Body of pancreas (tissue), 4 donors: ENCODE measurements around the gene BLVRA. TPM values are rescaled to one million over a fixed set of nuclear protein-coding genes. Genes with fewer than 3 reads are reported as not detected.

Experiments used
- ATAC-seq: fragments of 150-250 bp; one replicate; pipeline ENCODE4 v1.9.1; 2016
- DNase-seq, 4 donors: peaks; one replicate each; pipeline ENCODE4 v3.0.0-alpha.2; 2019
- H3K27ac ChIP-seq, 4 donors: fragments of 200-600 bp; sonication (generic); 1 replicate in 3 of 4; 2 replicates in 1 of 4; pipeline versions ENCODE4 v1.5.1 to v1.6.1; 2016 to 2019; ENCODE audit warnings: mild to moderate bottlenecking in 1 of 4, mixed read lengths in 1 of 4, moderate library complexity in 1 of 4
- H3K27me3 ChIP-seq, 2 donors: fragments of 200-600 bp; sonication (generic); one replicate each; pipeline ENCODE4 v1.6.0; 2016; ENCODE audit warnings: mild to moderate bottlenecking in 1 of 2
- H3K36me3 ChIP-seq, 2 donors: fragments of 200-600 bp; sonication (generic); replicated peaks in 1 of 2; 2 replicates each; pipeline ENCODE4 v1.5.1; 2016; ENCODE audit warnings: low read depth in 2 of 2; ENCODE audit not compliant: insufficient read depth in 1 of 2
- H3K4me1 ChIP-seq: fragments of 200-600 bp; sonication (generic); one replicate; pipeline ENCODE4 v1.6.0; 2016
- H3K4me3 ChIP-seq, 2 donors: fragments of 200-600 bp; sonication (generic); 1 replicate in 1 of 2; 2 replicates in 1 of 2; pipeline ENCODE4 v1.5.1; 2016 to 2019
- H3K9me3 ChIP-seq, 3 donors: fragments of 200-600 bp; sonication (generic); 1 replicate in 2 of 3; 2 replicates in 1 of 3; pipeline ENCODE4 v1.5.1; 2016
- CTCF ChIP-seq, 7 experiments: fragments of 450-650 bp in 4 of 7; fragments of 200-600 bp in 3 of 7; sonication (generic) in 3 of 7; IDR thresholded peaks; one replicate each; pipeline ENCODE4 v1.5.1; 2016 to 2019; ENCODE audit warnings: antibody characterized with exemption in 7 of 7
- POLR2A ChIP-seq, 3 donors: fragments of 450-650 bp; IDR thresholded peaks; one replicate each; pipeline ENCODE4 v1.6.1; 2016; ENCODE audit warnings: antibody characterized with exemption in 3 of 3, mild to moderate bottlenecking in 2 of 3
- WGBS, 2 donors: methylation state at CpG; one replicate each; pipeline ENCODE4 v1.1.5; 2017; 5-methylcytosine and 5-hydroxymethylcytosine counted together
- intact Hi-C: fragments of 100-400 bp; cut with DNase I; formaldehyde crosslinking; loops from one replicate; pipeline ENCODE4 v1.15.1; 2023
- total RNA-seq, 2 donors: library from RNA; depleted of rRNA; stranded (reverse); fragments of >200 nt; gene quantifications; one replicate each; pipeline ENCODE4 v1.1.0, GENCODE V29; 2016

Gene BLVRA
- total RNA-seq, 2 donors from 2014 or later, result 4.6 to 25.2 TPM

DNA sequence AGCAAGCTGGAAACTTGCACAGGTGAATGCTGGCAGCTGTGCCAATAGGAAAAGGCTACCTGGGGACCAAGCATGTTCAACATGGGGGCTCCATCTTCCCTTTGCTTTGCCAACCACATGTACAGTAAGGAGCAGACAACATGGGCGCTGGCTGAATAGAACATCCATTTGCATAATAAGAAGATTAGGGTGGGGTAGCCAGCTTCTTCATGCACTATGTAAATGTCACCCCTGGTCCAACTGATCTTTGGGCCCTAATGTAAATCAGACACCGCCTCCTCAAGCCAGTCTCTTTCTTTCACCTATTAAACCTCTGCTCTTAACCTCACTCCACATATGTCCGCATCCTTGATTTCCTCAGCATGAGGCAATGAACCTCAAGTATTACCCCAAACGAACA lies 84.8 kb downstream of the BLVRA start:
- no peaks in the 10 kb centered on the region for H3K36me3 ChIP-seq
- 91 to 95% methylated on average over 4 of the region's 4 CpGs for WGBS, 2 donors
- no peak overlapping the region for H3K4me3 ChIP-seq
- no peak overlapping the region for H3K27ac ChIP-seq
- H3K27me3 ChIP-seq, result no peaks in the 10 kb centered on the region
- H3K9me3 ChIP-seq, result no peaks in the 10 kb centered on the region
- no peak for ATAC-seq
- TF ChIP-seq POLR2A (IDR thresholded peaks at IDR 0.05) (no peak), CTCF (IDR thresholded peaks at IDR 0.05) (no peak)
- no peak for DNase-seq
- H3K4me1 ChIP-seq, result peaks cover 9% of the 10 kb centered on the region
- intact Hi-C loops, result loop anchor here (10.0 kb wide), 1 partner anchor 268 kb away; no protein-coding TSS in a partner anchor

DNA sequence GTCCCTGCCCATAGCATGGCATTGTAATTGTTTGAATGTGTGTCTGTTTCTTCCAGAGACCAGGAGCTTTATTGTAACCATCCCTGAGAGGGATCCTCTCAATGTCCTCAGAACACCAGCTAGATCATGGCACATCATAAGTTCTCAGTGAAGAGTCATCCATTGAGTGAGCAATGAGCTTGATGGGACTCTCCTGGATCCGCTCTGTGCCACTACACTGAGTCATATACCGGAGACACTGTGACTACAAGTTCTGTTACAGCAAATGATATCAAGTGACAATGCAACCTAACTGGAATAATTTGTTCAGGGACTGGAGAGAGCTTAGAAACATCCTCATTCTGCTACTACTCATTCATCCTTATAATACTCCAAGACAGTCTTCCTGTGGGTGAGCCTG lies 85.8 kb downstream of the BLVRA start:
- Histone ChIP-seq H3K36me3 (no peaks in the 10 kb centered on the region), H3K27me3 (no peaks in the 10 kb centered on the region), H3K4me1 (peaks cover 1% of the 10 kb centered on the region), H3K4me3 (no peak overlapping the region), H3K27ac (no peak overlapping the region), H3K9me3 (no peaks in the 10 kb centered on the region)
- TF ChIP-seq CTCF (IDR thresholded peaks at IDR 0.05) (no peak), POLR2A (IDR thresholded peaks at IDR 0.05) (no peak)
- no peak for DNase-seq
- 94 to 100% methylated on average over 2 of the region's 2 CpGs for WGBS, 2 donors
- intact Hi-C loops, result loop anchor here (10.0 kb wide), 1 partner anchor 269 kb away; no protein-coding TSS in a partner anchor
- ATAC-seq, result no peak

- Histone ChIP-seq H3K36me3 (no peaks in the 10 kb centered on the region), H3K4me1 (no peaks in the 10 kb centered on the region), H3K9me3 (no peaks in the 10 kb centered on the region), H3K4me3 (no peak overlapping the region), H3K27me3 (no peaks in the 10 kb centered on the region), H3K27ac (no peak overlapping the region)
- intact Hi-C loops, result loop anchor here (10.0 kb wide), 1 partner anchor 270 kb away; no protein-coding TSS in a partner anchor
- TF ChIP-seq POLR2A (IDR thresholded peaks at IDR 0.05) (no peak), CTCF (IDR thresholded peaks at IDR 0.05) (no peak)
- 50 to 66% methylated on average over 2 of the region's 2 CpGs for WGBS, 2 donors
- ATAC-seq (no peak), DNase-seq (no peak)
These were observed 86.2 kb downstream of the BLVRA start for GRCh38 chr7:43844662-43845061.

DNA sequence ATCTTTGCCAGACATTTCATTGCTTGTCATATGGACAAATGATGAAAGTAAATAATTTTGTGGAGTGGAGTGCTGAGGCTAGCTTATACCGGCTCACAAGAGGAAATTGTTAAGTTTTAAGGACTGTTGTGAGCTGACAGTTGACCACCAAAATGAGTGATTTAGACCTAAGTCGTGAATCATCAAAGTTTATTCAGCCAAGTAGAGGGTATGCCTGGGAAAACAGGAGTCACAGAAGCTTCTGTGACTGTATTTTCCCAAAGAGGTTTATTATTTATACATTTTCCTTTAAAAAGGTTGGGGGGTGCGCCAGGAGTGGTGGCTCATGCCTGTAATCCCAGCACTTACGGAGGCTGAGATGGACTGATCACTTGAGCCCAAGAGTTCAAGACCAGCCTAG lies 89.0 kb downstream of the BLVRA start:
- no peak for TF ChIP-seq CTCF (IDR thresholded peaks at IDR 0.05)
- TF ChIP-seq POLR2A (IDR thresholded peaks at IDR 0.05), result no peak
- WGBS, 2 donors, result 45 to 53% methylated on average over 3 to 4 of the region's 4 CpGs
- no peaks in the 10 kb centered on the region for H3K4me1 ChIP-seq
- no peak for ATAC-seq
- no peak overlapping the region for H3K4me3 ChIP-seq
- H3K9me3 ChIP-seq, result no peaks in the 10 kb centered on the region
- no peaks in the 10 kb centered on the region for H3K36me3 ChIP-seq
- DNase-seq, result no peak
- H3K27ac ChIP-seq, result no peak overlapping the region
- no peaks in the 10 kb centered on the region for H3K27me3 ChIP-seq
- intact Hi-C loops, result loop anchor here (10.0 kb wide), 1 partner anchor 273 kb away; no protein-coding TSS in a partner anchor

- intact Hi-C loops, result loop anchor here (10.0 kb wide), 1 partner anchor 274 kb away; no protein-coding TSS in a partner anchor
- no peak overlapping the region for H3K27ac ChIP-seq
- ATAC-seq, result no peak
- no peak for TF ChIP-seq POLR2A (IDR thresholded peaks at IDR 0.05)
- TF ChIP-seq CTCF (IDR thresholded peaks at IDR 0.05), result no peak
- H3K27me3 ChIP-seq, result no peaks in the 10 kb centered on the region
- DNase-seq, result no peak
- no peaks in the 10 kb centered on the region for H3K36me3 ChIP-seq
- H3K4me3 ChIP-seq, result no peak overlapping the region
- 44% methylated on average over 2 of the region's 2 CpGs for WGBS, 2 donors
- H3K9me3 ChIP-seq, result no peaks in the 10 kb centered on the region
- no peaks in the 10 kb centered on the region for H3K4me1 ChIP-seq
These were observed 90.6 kb downstream of the BLVRA start for GRCh38 chr7:43849047-43849446.
